ENCODE data around the gene SNX10.
A peak's percentile ranks its signal among the peaks of the same experiment; 100 is the strongest.
"Not testable (repeated sequence)": the region's sequence is repeated elsewhere in the genome, so short reads cannot be mapped to it uniquely, and the experiment has no call there.

SNX10 gene

GRCh38 chr7:26288126-26288525 is 3.5 kb upstream of the SNX10 start:
- H3K4me3 Mint-ChIP-seq; H3K27ac Mint-ChIP-seq; H3K36me3 Mint-ChIP-seq; DNase-seq (ENCODE audit: low spot score in 2 of 2); ATAC-seq; H3K9me3 Mint-ChIP-seq: not testable (repeated sequence)
- H3K4me1 Mint-ChIP-seq = peaks cover 19% of the 10 kb centered on the region

- Mint-ChIP-seq H3K27ac (peak overlapping the region; percentile 97), H3K4me1 (peaks cover 42% of the 10 kb centered on the region), H3K4me3 (peak overlapping the region; percentile 97), H3K9me3 (no peaks in the 10 kb centered on the region), H3K36me3 (peaks cover 20% of the 10 kb centered on the region)
- DNase-seq (ENCODE audit: low spot score in 2 of 2) (no peak), ATAC-seq (no peak)
Measured at GRCh38 chr7:26291251-26291650, 411 bp upstream of the SNX10 start.

DNA sequence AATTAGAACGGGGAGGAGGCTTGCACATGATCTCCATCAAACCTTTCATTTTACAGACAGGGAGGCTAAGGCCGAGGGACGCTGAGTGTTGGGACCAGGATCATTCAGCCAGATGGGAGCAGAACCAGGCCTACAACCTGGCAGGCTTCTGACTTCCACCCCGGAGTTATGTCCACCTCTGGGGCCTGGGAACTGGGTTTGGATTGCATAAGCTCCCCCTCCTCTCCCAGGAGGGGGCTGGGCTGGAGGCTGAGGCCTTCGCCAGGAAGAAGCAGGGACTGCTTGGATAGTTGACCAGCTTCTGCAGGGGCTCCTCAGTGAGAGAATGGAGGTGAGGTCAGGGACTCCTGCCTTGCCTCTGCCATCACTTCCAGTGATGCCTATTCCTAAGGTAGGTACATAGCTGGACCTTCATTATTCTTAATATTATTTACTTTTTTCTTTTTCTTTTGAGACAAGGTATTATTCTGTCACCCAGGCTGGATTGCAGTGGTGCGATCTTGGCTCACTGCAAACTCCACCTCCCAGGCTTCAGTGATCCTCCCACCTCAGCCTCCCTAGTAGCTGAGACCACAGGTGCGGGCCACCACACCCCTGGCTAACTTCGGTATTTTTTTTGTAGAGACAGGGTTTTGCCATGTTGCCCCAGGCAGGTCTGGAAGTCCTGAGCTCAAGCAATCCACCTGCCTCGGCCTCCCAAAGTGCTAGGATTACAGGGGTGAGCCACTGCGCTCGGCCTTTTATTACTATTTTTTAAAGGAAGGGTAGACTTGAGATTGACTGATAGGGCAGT is 1.3 kb downstream of the SNX10 start:
- H3K4me3 Mint-ChIP-seq = peak overlapping the region; percentile 97
- H3K9me3 Mint-ChIP-seq = no peaks in the 10 kb centered on the region
- H3K36me3 Mint-ChIP-seq = peaks cover 33% of the 10 kb centered on the region
- H3K27ac Mint-ChIP-seq = peak overlapping the region; percentile 97
- peaks cover 42% of the 10 kb centered on the region for H3K4me1 Mint-ChIP-seq
- no peak for ATAC-seq
- peak in 1 of 2 donors; percentile 59 for DNase-seq (ENCODE audit: low spot score in 2 of 2)

GRCh38 chr7:26293569-26294308 is 2.1 kb downstream of the SNX10 start:
- DNase-seq (ENCODE audit: low spot score in 2 of 2) (peak; percentile 51 to 77), ATAC-seq (peak; percentile 92)
- H3K4me1 Mint-ChIP-seq = peaks cover 44% of the 10 kb centered on the region
- H3K27ac Mint-ChIP-seq = peak overlapping the region; percentile 97
- peak overlapping the region; percentile 97 for H3K4me3 Mint-ChIP-seq
- no peaks in the 10 kb centered on the region for H3K9me3 Mint-ChIP-seq
- H3K36me3 Mint-ChIP-seq = peaks cover 37% of the 10 kb centered on the region

- Mint-ChIP-seq H3K36me3 (peaks cover 47% of the 10 kb centered on the region), H3K9me3 (no peaks in the 10 kb centered on the region), H3K4me3 (peak overlapping the region; percentile 97), H3K4me1 (peaks cover 46% of the 10 kb centered on the region), H3K27ac (peak overlapping the region; percentile 97)
- ATAC-seq (no peak), DNase-seq (ENCODE audit: low spot score in 2 of 2) (no peak)
Measured at GRCh38 chr7:26295015-26295414, 3.4 kb downstream of the SNX10 start.

GRCh38 chr7:26295586-26295985 is 3.9 kb downstream of the SNX10 start:
- Mint-ChIP-seq H3K27ac (peak overlapping the region; percentile 97), H3K36me3 (peaks cover 53% of the 10 kb centered on the region), H3K4me3 (no peak overlapping the region), H3K4me1 (peaks cover 46% of the 10 kb centered on the region), H3K9me3 (no peaks in the 10 kb centered on the region)
- no peak for DNase-seq (ENCODE audit: low spot score in 2 of 2)
- ATAC-seq = no peak

GRCh38 chr7:26298472-26299058 is 6.9 kb downstream of the SNX10 start:
- DNase-seq (ENCODE audit: low spot score in 2 of 2) (no peak), ATAC-seq (no peak)
- no peak overlapping the region for H3K27ac Mint-ChIP-seq
- H3K4me3 Mint-ChIP-seq = no peak overlapping the region
- peaks cover 37% of the 10 kb centered on the region for H3K4me1 Mint-ChIP-seq
- no peaks in the 10 kb centered on the region for H3K9me3 Mint-ChIP-seq
- peaks cover 66% of the 10 kb centered on the region for H3K36me3 Mint-ChIP-seq

GRCh38 chr7:26305090-26305868 is 13.6 kb downstream of the SNX10 start:
- DNase-seq (ENCODE audit: low spot score in 2 of 2) (no peak), ATAC-seq (no peak)
- Mint-ChIP-seq H3K27ac (peak overlapping the region; percentile 67), H3K4me1 (peaks cover 44% of the 10 kb centered on the region), H3K4me3 (no peak overlapping the region), H3K9me3 (no peaks in the 10 kb centered on the region), H3K36me3 (peaks cover 73% of the 10 kb centered on the region)

- H3K36me3 Mint-ChIP-seq = peaks cover 71% of the 10 kb centered on the region
- no peak for DNase-seq (ENCODE audit: low spot score in 2 of 2)
- peaks cover 44% of the 10 kb centered on the region for H3K4me1 Mint-ChIP-seq
- no peak for ATAC-seq
- no peak overlapping the region for H3K4me3 Mint-ChIP-seq
- H3K9me3 Mint-ChIP-seq = no peaks in the 10 kb centered on the region
- H3K27ac Mint-ChIP-seq = no peak overlapping the region
Measured at GRCh38 chr7:26305869-26306665, 14.4 kb downstream of the SNX10 start.

DNA sequence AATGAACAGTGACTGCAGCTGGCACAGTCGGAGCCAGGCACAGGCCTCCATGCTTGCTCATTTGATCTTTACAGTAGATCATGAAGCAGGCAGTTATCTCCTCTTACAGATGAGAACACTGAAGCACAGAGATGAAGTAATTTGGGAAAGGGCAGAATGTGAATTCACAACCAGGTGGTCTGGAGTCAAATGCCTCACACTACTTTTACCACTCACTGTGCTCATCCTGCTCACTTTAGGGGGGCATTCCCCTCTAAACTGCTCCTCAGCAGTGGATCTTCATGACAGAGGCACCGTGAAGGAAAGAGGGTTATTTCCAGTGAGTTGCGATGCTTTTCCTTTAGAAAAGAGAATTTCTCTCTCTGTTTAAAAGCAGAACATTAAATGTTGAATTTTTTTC is 15.1 kb downstream of the SNX10 start:
- ATAC-seq (no peak), DNase-seq (ENCODE audit: low spot score in 2 of 2) (no peak)
- no peak overlapping the region for H3K27ac Mint-ChIP-seq
- H3K4me3 Mint-ChIP-seq = no peak overlapping the region
- peaks cover 71% of the 10 kb centered on the region for H3K36me3 Mint-ChIP-seq
- H3K4me1 Mint-ChIP-seq = peaks cover 44% of the 10 kb centered on the region
- H3K9me3 Mint-ChIP-seq = no peaks in the 10 kb centered on the region

- DNase-seq (ENCODE audit: low spot score in 2 of 2) (no peak), ATAC-seq (no peak)
- Mint-ChIP-seq H3K27ac (no peak overlapping the region), H3K9me3 (no peaks in the 10 kb centered on the region), H3K4me3 (no peak overlapping the region), H3K4me1 (peaks cover 42% of the 10 kb centered on the region), H3K36me3 (peaks cover 75% of the 10 kb centered on the region)
Measured at GRCh38 chr7:26307226-26307625, 15.6 kb downstream of the SNX10 start.

DNA sequence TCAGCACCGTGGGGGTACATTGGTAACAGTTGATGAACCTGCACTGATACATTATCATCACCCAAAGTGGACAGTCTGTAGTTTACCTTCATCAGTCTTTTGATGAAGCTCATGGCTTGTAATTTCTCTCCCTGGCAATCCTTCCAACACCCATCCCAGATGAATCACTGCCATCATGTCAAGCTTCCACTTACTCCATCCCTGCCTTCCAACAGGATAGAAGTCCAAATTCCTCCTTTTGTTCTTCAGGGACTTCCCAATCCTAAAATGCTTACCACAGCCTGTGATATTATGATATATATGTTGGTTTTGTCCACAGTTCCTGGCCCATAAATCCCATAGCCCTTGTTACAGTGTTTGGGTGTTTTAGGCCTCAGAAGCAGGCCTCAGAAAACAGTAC is 16.1 kb downstream of the SNX10 start:
- no peak overlapping the region for H3K4me3 Mint-ChIP-seq
- DNase-seq (ENCODE audit: low spot score in 2 of 2) (no peak), ATAC-seq (no peak)
- no peaks in the 10 kb centered on the region for H3K9me3 Mint-ChIP-seq
- peaks cover 37% of the 10 kb centered on the region for H3K4me1 Mint-ChIP-seq
- H3K27ac Mint-ChIP-seq = no peak overlapping the region
- peaks cover 77% of the 10 kb centered on the region for H3K36me3 Mint-ChIP-seq

DNA sequence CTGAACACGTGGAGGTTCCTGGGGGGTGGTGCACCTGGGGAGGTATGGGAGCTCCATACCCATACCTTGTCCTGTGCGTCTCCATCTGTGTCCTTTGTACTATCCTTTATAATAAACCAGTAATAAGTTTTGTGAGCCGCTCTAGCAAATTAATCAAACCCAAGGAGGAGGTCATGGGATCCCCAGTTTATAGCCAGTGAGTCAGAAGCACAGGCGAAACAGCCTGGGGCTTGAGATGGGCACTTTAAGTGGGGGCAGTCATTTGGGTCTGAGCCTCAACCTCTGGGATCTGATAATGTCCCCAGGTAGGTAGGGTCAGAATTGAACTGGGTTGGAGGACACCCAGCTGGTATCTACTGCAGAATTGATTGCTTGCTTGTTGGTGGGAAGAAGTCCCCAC is 16.9 kb downstream of the SNX10 start:
- Mint-ChIP-seq H3K9me3 (no peaks in the 10 kb centered on the region), H3K4me1 (peaks cover 32% of the 10 kb centered on the region), H3K27ac (no peak overlapping the region), H3K4me3 (no peak overlapping the region), H3K36me3 (peaks cover 72% of the 10 kb centered on the region)
- no peak for DNase-seq (ENCODE audit: low spot score in 2 of 2)
- ATAC-seq = no peak

- Mint-ChIP-seq H3K4me1 (peaks cover 31% of the 10 kb centered on the region), H3K27ac (no peak overlapping the region), H3K36me3 (peaks cover 71% of the 10 kb centered on the region), H3K9me3 (no peaks in the 10 kb centered on the region), H3K4me3 (no peak overlapping the region)
- DNase-seq (ENCODE audit: low spot score in 2 of 2) = no peak
- ATAC-seq = no peak
Measured at GRCh38 chr7:26309089-26309488, 17.4 kb downstream of the SNX10 start.
